ENCODE results near the gene C1orf35.
A peak's percentile ranks its signal among the peaks of the same experiment; 100 is the strongest.
"Not testable (repeated sequence)": the region's sequence is repeated elsewhere in the genome, so short reads cannot be mapped to it uniquely, and the experiment has no call there.

Gene C1orf35

DNA sequence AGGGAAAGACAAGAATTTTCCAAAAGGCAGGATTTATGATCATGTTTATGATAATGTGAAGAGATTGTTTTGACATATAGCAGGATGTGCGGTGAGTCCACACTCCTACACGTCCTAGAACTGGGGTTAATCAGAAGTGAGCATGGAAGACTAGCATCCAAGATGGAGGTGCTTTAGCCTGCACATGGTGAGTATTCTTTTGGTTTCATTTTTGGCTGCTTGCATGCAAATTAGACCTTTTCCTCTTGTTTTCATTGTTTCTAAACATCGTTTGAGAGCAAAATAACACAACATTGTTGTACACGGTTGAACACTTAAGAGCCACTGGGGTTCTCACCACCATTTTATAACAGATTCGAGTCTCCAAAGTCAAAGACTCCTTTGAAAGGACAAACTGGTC lies 22.1 kb upstream of the C1orf35 start:
- H3K4me3 Mint-ChIP-seq, result no peak overlapping the region
- H3K9me3 Mint-ChIP-seq, result no peaks in the 10 kb centered on the region
- no peak overlapping the region for H3K27ac Mint-ChIP-seq
- no peaks in the 10 kb centered on the region for H3K4me1 Mint-ChIP-seq (ENCODE audit: low read depth)
- H3K27me3 Mint-ChIP-seq, result peaks cover 13% of the 10 kb centered on the region
- no peaks in the 10 kb centered on the region for H3K36me3 Mint-ChIP-seq (ENCODE audit: low read depth)

DNA sequence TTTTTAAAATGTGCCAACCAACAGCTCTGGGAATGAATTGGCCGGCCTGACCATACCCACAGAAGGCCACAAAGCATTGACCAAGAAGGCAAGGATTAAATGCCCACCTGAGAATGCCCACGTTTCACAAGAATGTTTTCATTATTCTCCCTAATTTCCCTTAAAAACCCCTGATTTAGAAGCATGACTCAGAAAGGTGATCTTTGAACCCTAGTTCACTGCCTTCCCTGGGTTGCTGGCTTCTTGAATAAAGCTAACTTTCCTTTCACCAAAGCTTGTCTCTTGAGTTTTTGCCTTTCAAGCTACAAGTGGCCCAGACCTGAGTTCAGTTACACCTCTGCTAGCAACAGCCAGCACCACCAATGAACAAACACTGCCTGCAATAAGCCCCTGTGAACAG lies 20.4 kb upstream of the C1orf35 start:
- H3K4me1 Mint-ChIP-seq (ENCODE audit: low read depth), result no peaks in the 10 kb centered on the region
- no peaks in the 10 kb centered on the region for H3K9me3 Mint-ChIP-seq
- no peak overlapping the region for H3K4me3 Mint-ChIP-seq
- no peak overlapping the region for H3K27ac Mint-ChIP-seq
- H3K27me3 Mint-ChIP-seq, result peaks cover 13% of the 10 kb centered on the region
- no peaks in the 10 kb centered on the region for H3K36me3 Mint-ChIP-seq (ENCODE audit: low read depth)

DNA sequence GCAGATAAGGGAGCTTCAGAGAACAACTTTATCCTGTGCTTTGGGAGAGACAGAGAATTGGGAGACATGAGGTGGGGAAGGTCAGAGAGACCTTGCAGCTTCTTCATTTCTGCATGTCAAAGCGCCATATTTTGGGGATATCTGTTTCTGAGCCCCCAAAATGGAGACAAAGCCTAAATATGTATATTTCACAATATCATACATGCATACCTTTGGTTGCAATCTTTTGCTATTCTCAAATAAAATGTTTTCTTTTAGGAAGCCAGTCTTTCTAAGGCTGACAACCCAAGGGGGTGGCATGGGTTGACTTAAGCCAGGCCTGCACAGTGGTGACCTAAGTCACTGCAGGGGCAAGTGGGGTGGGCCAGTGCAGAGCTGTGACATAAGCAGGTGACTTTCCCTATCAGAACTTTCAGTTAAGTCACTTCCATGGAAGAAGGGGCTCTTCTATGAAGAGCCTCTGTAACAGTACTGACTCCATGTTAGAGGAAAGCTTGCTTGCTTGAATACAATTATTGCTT lies 19.9 kb upstream of the C1orf35 start:
- H3K4me1 Mint-ChIP-seq (ENCODE audit: low read depth), result no peaks in the 10 kb centered on the region
- H3K4me3 Mint-ChIP-seq, result no peak overlapping the region
- peaks cover 2% of the 10 kb centered on the region for H3K36me3 Mint-ChIP-seq (ENCODE audit: low read depth)
- no peak overlapping the region for H3K27ac Mint-ChIP-seq
- peaks cover 9% of the 10 kb centered on the region for H3K27me3 Mint-ChIP-seq
- peaks cover 2% of the 10 kb centered on the region for H3K9me3 Mint-ChIP-seq

DNA sequence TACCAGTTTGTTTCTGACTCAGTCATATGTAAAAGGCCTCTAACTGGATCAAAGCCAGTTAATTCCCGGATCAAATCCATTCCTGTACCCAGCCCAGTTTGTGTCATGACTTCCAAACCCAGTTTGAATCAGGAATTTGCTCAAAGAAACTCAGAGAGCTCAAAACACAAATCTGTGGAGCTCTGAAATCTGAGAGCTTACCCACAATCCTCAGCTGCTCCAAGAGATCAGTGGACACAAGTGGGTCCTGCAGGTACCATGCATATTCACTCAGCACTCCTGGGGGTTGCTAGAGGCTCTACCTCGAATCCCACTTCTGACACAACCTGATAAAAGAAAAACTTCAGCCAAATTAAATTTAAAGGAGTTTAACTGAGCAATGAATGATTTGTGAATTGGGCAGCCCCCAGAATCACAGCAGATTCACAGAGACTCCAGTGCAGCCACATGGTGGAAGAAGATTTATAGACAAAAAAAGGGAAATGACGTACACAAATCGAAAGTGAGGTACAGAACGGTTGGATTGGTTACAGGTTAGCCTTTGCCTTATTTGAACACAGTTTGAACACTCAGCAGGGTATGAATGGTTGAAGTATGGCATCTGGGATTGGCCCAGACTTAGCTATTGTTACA lies 17.8 kb upstream of the C1orf35 start:
- H3K27ac Mint-ChIP-seq, result no peak overlapping the region
- H3K4me3 Mint-ChIP-seq, result peak overlapping the region; percentile 67
- peaks cover 3% of the 10 kb centered on the region for H3K9me3 Mint-ChIP-seq
- no peaks in the 10 kb centered on the region for H3K4me1 Mint-ChIP-seq (ENCODE audit: low read depth)
- peaks cover 7% of the 10 kb centered on the region for H3K36me3 Mint-ChIP-seq (ENCODE audit: low read depth)
- no peaks in the 10 kb centered on the region for H3K27me3 Mint-ChIP-seq

DNA sequence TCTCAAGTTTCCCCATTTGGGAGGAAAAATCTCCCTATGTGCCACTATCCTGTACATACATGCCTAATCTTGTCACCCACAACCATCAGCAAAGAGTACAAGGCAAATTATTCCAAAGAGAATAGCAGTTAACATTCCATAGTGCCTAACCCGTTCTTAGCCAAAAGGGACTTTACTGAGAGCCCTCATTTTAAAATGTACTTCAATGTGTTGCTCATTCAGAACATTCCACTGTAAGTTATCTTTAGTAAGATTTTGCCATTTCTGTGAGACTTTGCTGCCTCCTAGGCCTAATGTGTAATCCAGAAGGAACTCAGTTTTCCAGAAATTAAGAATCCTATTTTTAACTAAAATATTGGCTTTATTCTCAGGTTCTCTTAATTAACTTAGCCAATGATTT lies 17.2 kb upstream of the C1orf35 start:
- H3K4me3 Mint-ChIP-seq, result peak overlapping the region; percentile 67
- no peaks in the 10 kb centered on the region for H3K4me1 Mint-ChIP-seq (ENCODE audit: low read depth)
- peaks cover 3% of the 10 kb centered on the region for H3K9me3 Mint-ChIP-seq
- H3K36me3 Mint-ChIP-seq (ENCODE audit: low read depth), result peaks cover 7% of the 10 kb centered on the region
- H3K27me3 Mint-ChIP-seq, result no peaks in the 10 kb centered on the region
- no peak overlapping the region for H3K27ac Mint-ChIP-seq

DNA sequence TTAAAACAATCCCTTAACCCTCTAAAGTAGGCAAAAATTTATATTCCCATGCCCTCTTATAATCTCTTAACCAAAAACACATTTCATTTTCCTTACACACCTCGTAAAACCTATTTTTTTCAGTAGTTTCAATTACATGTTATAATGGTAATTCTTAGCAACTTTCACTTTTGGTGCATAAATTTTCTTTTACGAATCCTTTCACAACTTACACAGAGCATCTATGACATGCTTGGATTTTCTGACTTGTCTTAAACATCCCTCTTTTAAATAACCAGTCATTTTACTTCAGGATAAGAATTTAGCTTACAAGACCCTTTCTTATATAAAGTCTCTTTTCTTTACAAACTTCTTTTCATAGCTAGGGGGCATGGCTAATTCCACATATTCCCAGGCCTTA lies 14.9 kb upstream of the C1orf35 start:
- peaks cover 7% of the 10 kb centered on the region for H3K36me3 Mint-ChIP-seq (ENCODE audit: low read depth)
- no peaks in the 10 kb centered on the region for H3K27me3 Mint-ChIP-seq
- H3K9me3 Mint-ChIP-seq, result peaks cover 3% of the 10 kb centered on the region
- H3K27ac Mint-ChIP-seq, result no peak overlapping the region
- H3K4me3 Mint-ChIP-seq, result no peak overlapping the region
- H3K4me1 Mint-ChIP-seq (ENCODE audit: low read depth), result no peaks in the 10 kb centered on the region

DNA sequence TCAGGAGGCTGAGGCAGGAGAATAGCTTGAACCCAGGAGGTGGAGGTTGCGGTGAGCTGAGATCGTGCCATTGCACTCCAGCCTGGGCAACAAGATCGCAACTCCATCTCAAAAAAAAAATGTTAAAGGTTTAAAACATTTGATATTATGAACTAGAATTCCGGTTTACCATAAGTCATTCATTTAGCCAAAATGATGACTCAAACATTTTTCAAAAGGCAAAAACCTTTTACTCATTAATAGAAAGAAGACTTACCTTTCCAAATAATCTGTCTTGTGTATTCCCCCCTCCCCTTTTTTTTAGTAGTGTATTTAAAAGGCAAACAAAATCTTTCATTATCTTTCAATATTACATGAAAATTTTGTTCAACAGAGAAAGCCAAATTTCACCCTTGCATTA lies 14.2 kb upstream of the C1orf35 start:
- peaks cover 7% of the 10 kb centered on the region for H3K36me3 Mint-ChIP-seq (ENCODE audit: low read depth)
- H3K27me3 Mint-ChIP-seq, result no peaks in the 10 kb centered on the region

DNA sequence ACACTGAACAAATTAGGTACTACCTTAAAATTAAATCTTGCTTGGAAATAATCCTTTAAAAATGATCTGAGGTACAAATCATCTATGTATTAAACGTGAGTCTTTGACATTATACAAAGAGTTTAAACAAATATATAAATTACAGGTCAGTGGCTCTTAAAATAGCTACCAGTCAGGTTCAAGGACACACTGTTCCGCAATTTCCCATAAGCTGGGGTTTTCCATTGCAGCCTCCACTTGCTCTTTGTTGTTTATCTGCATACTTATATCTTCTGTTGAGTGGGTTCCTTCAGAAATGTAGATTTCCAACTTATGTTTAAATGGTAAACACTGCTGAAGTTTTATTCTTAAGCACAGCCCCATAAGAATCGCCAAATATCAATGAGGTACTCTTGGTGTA lies 11.7 kb upstream of the C1orf35 start:
- peaks cover 7% of the 10 kb centered on the region for H3K36me3 Mint-ChIP-seq (ENCODE audit: low read depth)
- no peak overlapping the region for H3K4me3 Mint-ChIP-seq
- H3K27me3 Mint-ChIP-seq, result no peaks in the 10 kb centered on the region
- H3K9me3 Mint-ChIP-seq, result peaks cover 3% of the 10 kb centered on the region
- peaks cover 5% of the 10 kb centered on the region for H3K4me1 Mint-ChIP-seq (ENCODE audit: low read depth)
- H3K27ac Mint-ChIP-seq, result no peak overlapping the region

More for the DNA sequence above, 14.2 kb upstream of the C1orf35 start:
- Mint-ChIP-seq H3K9me3 (peaks cover 3% of the 10 kb centered on the region), H3K4me1 (ENCODE audit: low read depth) (no peaks in the 10 kb centered on the region), H3K27ac (no peak overlapping the region), H3K4me3 (no peak overlapping the region)

DNA sequence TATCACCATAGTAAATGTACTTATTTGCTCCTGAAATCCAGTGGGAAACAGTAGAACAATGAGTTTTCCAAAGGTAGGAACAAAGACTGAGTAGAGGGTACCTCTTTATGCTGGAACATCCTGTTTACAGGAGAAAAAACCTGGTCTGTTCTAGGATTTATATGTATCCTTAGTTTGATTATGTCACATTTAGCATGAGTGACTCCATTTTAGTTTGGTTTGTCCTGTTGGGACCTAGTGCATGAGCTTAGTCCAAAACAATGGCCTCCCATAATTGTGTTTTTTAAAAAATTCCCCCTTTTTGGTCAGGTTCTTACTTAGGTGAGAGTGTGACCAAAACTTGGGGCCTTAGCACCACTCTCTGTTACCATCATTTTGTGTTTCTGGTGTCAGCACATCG lies 9.5 kb upstream of the C1orf35 start:
- Mint-ChIP-seq H3K9me3 (no peaks in the 10 kb centered on the region), H3K27ac (no peak overlapping the region), H3K4me3 (no peak overlapping the region), H3K36me3 (ENCODE audit: low read depth) (peaks cover 3% of the 10 kb centered on the region), H3K27me3 (no peaks in the 10 kb centered on the region), H3K4me1 (ENCODE audit: low read depth) (peaks cover 22% of the 10 kb centered on the region)

DNA sequence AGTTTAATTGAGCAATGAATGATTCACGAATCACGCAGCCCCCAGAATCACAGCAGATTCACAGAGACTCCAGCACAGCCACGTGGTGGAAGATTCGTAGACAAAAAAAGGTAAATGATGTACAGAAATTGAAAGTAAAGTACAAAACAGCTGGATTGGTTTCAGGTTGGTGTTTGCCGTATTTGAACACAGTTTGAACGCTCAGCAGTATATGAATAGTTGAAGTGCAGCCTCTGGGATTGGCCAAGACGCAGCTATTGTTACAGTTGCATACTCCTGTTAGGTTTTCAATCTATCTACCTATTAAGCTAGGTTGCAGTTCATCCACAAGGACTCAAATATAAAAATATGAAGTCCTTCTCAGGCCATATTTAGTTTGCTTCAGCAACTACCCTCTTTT lies 9.0 kb upstream of the C1orf35 start:
- Mint-ChIP-seq H3K4me1 (ENCODE audit: low read depth) (peaks cover 23% of the 10 kb centered on the region), H3K27me3 (no peaks in the 10 kb centered on the region), H3K4me3 (no peak overlapping the region), H3K36me3 (ENCODE audit: low read depth) (no peaks in the 10 kb centered on the region), H3K9me3 (no peaks in the 10 kb centered on the region), H3K27ac (no peak overlapping the region)

DNA sequence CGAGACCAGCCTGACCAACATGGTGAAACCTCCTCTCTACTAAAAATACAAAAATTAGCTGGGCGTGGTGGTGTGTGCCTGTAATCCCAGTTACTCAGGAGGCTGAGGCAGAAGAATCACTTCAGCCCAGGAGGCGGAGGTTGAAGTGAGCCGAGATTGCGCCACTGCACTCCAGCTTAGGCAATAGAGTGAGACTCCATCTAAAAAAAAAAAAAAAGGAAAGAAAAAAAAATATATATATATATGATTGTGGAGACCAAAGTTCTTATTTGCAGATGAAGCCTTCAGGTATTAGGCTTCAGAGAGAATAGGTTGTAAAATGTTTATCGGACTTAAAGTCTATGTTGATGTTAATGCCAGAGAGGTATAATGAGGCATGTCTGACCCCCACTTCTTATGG lies 8.2 kb upstream of the C1orf35 start:
- not testable (repeated sequence) for H3K9me3 Mint-ChIP-seq; H3K4me3 Mint-ChIP-seq; H3K27me3 Mint-ChIP-seq; H3K27ac Mint-ChIP-seq; H3K36me3 Mint-ChIP-seq (ENCODE audit: low read depth)
- H3K4me1 Mint-ChIP-seq (ENCODE audit: low read depth), result peaks cover 23% of the 10 kb centered on the region

DNA sequence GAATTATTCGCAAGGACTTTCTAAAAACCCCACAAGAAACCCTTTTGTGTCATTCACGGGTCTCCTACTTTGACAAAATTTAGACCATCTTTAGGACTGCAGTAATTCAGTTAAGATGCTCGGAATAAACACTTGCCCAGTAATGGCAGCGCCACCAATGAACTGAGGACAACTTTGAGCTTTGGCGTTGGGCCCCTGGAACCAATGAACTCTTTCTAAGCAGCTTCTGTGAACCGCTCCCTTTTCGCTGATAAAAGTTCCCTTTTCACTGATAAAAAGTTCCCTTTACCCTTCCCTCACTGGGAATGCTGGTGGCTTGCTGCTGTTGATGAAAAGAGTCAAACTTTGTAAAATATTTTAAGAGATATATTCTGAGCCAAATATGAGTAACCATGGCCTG lies 7.4 kb upstream of the C1orf35 start:
- Mint-ChIP-seq H3K36me3 (ENCODE audit: low read depth) (peaks cover 9% of the 10 kb centered on the region), H3K27ac (no peak overlapping the region), H3K4me3 (peak overlapping the region; percentile 91), H3K27me3 (no peaks in the 10 kb centered on the region), H3K4me1 (ENCODE audit: low read depth) (peaks cover 23% of the 10 kb centered on the region), H3K9me3 (no peaks in the 10 kb centered on the region)

DNA sequence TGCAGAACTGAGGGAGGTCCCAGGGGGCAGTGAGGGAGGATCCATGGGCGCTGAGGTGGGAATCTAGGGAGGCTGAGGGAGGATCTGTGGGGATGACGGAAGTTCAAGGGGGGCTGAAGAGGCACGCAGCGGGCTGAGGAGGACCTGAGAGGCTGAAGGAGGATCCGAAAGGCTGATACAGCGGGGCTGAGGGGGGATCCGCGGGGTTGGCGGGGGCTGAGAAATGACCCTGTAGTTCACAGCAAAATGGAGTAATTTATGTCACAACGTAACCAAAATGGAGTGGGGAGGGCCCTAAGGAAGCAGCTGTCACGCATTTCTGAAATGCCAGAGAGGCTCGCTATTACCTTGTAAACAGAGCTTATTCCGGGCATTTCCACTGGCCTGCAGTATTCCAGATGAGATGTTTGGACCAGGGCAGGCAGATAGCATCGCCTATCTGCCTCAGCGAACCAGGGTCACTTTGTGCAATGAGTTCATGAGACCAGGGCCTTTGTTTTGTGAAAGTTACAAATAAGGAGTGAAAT lies 6.9 kb upstream of the C1orf35 start:
- H3K9me3 Mint-ChIP-seq, result no peaks in the 10 kb centered on the region
- H3K27ac Mint-ChIP-seq, result peak overlapping the region; percentile 78
- H3K36me3 Mint-ChIP-seq (ENCODE audit: low read depth), result peaks cover 9% of the 10 kb centered on the region
- peaks cover 23% of the 10 kb centered on the region for H3K4me1 Mint-ChIP-seq (ENCODE audit: low read depth)
- H3K27me3 Mint-ChIP-seq, result no peaks in the 10 kb centered on the region
- H3K4me3 Mint-ChIP-seq, result peak overlapping the region; percentile 91

DNA sequence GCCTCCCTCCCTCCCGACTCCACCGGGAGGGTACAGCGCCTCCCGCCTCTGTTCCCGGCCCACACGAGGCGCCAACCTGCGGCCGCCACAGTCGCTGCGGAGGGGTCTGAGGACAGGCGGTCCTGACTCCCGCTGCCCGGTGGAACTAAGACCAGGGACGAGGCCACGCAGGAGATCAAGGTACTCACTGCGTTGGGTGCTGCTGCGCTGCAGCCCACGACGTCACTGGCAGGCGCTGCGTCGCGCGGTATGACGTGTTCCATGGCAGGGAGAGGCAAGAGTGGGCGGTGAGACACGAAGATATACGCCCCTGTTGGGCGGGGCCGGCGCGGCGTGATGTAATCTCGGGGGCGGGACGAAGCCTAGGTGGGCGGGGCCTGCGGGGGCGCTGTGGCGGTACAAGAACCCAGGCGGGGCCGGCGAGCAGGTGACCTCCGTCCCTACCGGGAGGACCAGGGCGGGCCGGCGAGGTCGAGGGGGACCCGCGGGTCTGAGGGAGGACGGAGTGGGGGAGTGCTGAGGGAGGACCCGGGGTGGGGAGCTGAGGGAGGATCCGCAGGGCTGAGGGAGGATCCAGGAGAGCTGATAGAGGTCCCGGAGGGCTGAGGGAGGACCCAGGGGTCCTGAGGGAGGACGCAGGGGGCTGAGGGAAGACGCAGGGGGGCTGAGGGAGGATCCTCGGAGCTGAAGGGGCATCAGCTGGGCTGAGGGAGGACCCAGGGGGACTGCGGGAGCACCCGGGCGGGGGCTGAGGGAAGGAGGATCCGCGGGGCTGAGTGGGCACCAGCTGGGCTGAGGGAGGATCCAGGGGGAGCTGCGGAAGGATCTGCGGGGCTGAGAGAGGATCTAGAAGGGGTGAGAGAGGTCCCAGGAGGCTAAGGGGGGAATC lies 6.2 kb upstream of the C1orf35 start, which contains the start of gene MRPL55:
TSS of gene MRPL55 (minus strand) at position 227 of the 889 bp plus-strand sequence. CDS start 1,039 bp downstream, outside the sequence.
- H3K27me3 Mint-ChIP-seq, result no peaks in the 10 kb centered on the region
- peak within 1 kb of the TSS; percentile 89 for H3K27ac Mint-ChIP-seq
- H3K4me3 Mint-ChIP-seq, result peak within 1 kb of the TSS; percentile 91
- H3K9me3 Mint-ChIP-seq, result no peaks in the 10 kb centered on the region
- H3K36me3 Mint-ChIP-seq (ENCODE audit: low read depth), result peaks cover 9% of the 10 kb centered on the region
- peaks cover 26% of the 10 kb centered on the region for H3K4me1 Mint-ChIP-seq (ENCODE audit: low read depth)

DNA sequence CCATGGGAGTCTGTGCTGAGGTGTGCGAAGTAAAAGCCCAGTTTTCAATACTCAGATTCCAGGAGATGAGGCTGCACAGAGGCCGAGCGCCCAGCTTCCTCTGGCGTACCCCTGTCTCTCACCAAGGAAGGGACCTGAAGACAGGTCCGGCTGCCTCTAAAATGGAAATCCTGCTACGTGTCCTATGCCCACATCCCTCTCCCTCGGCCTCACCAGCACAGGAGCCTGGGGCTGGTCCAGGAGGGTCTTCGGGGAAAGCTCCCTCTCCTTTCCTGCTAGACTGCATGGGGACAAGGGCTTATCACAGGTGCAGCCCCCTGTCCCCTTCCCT lies 5.6 kb upstream of the C1orf35 start:
- no peaks in the 10 kb centered on the region for H3K27me3 Mint-ChIP-seq
- H3K36me3 Mint-ChIP-seq (ENCODE audit: low read depth), result peaks cover 9% of the 10 kb centered on the region
- H3K9me3 Mint-ChIP-seq, result no peaks in the 10 kb centered on the region
- peak overlapping the region; percentile 89 for H3K27ac Mint-ChIP-seq
- H3K4me1 Mint-ChIP-seq (ENCODE audit: low read depth), result peaks cover 32% of the 10 kb centered on the region
- peak overlapping the region; percentile 91 for H3K4me3 Mint-ChIP-seq
